GM12892 (cell line): ENCODE results near the gene RGS10.

Source experiments
- POLR2A ChIP-seq: IDR thresholded peaks from 2 replicates; pipeline ENCODE4 v1.6.1; 2011; ENCODE audit warnings: low read depth, low read length, control low read depth
- POLR2AphosphoS5 ChIP-seq: IDR thresholded peaks from 2 replicates; pipeline ENCODE4 v1.6.1; 2011; ENCODE audit warnings: low read depth, low read length, control low read depth

DNA sequence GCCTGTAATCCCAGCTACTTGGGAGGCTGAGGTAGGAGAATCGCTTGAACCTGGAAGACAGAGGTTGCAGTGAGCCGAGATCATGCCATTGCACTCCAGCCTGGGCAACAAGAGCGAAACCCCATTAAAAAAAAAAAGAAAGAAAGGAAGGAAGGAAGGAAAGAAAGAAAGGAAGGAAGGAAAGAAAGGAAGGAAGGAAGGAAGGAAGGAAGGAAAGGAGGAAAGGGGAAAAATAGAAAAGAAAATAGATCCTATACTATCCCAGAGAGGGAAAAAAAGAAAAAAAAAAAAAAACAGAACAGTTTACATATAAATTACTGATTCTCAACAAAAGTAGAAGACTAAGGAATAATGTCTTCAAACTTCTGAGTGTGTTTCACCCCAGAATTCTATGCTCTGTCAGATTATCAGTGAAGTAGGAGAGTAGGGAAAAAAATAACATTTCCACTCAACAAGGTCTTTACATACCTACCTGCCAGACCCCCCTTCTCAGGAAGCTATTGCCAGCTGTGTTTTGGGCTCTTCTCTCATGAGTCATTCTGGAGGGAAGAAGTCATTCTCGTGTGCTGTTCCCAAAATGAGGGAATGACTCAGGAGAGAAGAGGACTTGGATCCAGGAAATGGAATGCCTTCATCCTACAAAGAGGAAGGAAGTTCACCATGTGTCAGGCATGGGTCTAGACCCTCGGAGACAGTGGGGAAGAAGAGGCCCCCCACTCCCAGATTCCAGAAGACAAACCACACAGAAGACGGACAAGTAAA is 20.9 kb downstream of the RGS10 start:
- TF ChIP-seq POLR2A (no peak), POLR2AphosphoS5 (no peak)
